IMR-90 (cell line): ENCODE results near the gene WDR47.

Experiments used
- CEBPB ChIP-seq: IDR thresholded peaks from 2 replicates; pipeline ENCODE4 v1.6.1; 2012; ENCODE audit warnings: low read depth, low read length, improper control_type of control experiment
- CTCF ChIP-seq: conservative IDR thresholded peaks from 2 replicates; pipeline ENCODE4 v1.5.1; 2012; ENCODE audit warnings: mild to moderate bottlenecking, low read depth, low read length, improper control_type of control experiment
- ELK1 ChIP-seq: fragments of 150-350 bp; IDR thresholded peaks from 2 replicates; pipeline ENCODE4 v1.6.1; 2016; ENCODE audit warnings: low read depth, mild to moderate bottlenecking, low read length, moderate library complexity, borderline replicate concordance
- FOS ChIP-seq: fragments of 150-350 bp; IDR thresholded peaks from 2 replicates; pipeline ENCODE4 v1.6.1; 2016; ENCODE audit warnings: low read depth, low read length
- MXI1 ChIP-seq: IDR thresholded peaks from 2 replicates; pipeline ENCODE4 v1.6.1; 2012; ENCODE audit warnings: low read depth, mild to moderate bottlenecking, low read length, moderate library complexity, borderline replicate concordance
- POLR2A ChIP-seq: IDR thresholded peaks from 2 replicates; pipeline ENCODE4 v1.6.1; 2012; ENCODE audit warnings: mild to moderate bottlenecking, low read depth, low read length
- RAD21 ChIP-seq: IDR thresholded peaks from 2 replicates; pipeline ENCODE4 v1.6.1; 2012; ENCODE audit warnings: low read length, improper control_type of control experiment
- RCOR1 ChIP-seq: IDR thresholded peaks from 2 replicates; pipeline ENCODE4 v1.6.1; 2012; ENCODE audit warnings: mild to moderate bottlenecking, low read length, improper control_type of control experiment; ENCODE audit not compliant: insufficient replicate concordance
- RFX5 ChIP-seq: IDR thresholded peaks from 2 replicates; pipeline ENCODE4 v1.8.0; 2012; ENCODE audit warnings: low read depth, mild to moderate bottlenecking, low read length, moderate library complexity
- SMC3 ChIP-seq: fragments of 150-350 bp; IDR thresholded peaks from 2 replicates; pipeline ENCODE4 v1.6.1; 2016; ENCODE audit warnings: low read depth, mild to moderate bottlenecking, antibody characterized with exemption, low read length, moderate library complexity
- USF2 ChIP-seq: fragments of 150-350 bp; IDR thresholded peaks from 2 replicates; pipeline ENCODE4 v1.6.1; 2017; ENCODE audit warnings: mild to moderate bottlenecking, antibody characterized with exemption, low read length, low read depth

- TF ChIP-seq RAD21 (no peak), USF2 (no peak), CTCF (no peak), MXI1 (no peak), POLR2A (peak; percentile 99), RFX5 (no peak), CEBPB (no peak), SMC3 (no peak), ELK1 (no peak), FOS (no peak), RCOR1 (no peak)
These were observed at the start of gene WDR47 for GRCh38 chr1:109041621-109042468.
